ENCODE data around the gene DNAH6. TPM values are rescaled to one million over a fixed set of nuclear protein-coding genes. Genes with fewer than 3 reads are reported as not detected.

DNAH6 gene
- total RNA-seq, 2 experiments from 2014 or later, result 1.1 to 1.3 TPM

- DNase-seq (no peak), ATAC-seq (no peak)
- Mint-ChIP-seq H3K9me3 (ENCODE audit: low read depth) (peaks cover 12% of the 10 kb centered on the region), H3K4me1 (peaks cover 5% of the 10 kb centered on the region), H3K27ac (no peak overlapping the region), H3K4me3 (no peak overlapping the region), H3K27me3 (no peaks in the 10 kb centered on the region), H3K36me3 (ENCODE audit: low read depth) (peaks cover 4% of the 10 kb centered on the region)
- CTCF ChIA-PET, result no interaction called here
- POLR2A ChIA-PET, result no interaction called here
- intact Hi-C loops (cut with DNase I, micrococcal nuclease), result no loop called here
Measured at GRCh38 chr2:84701880-84702279, 185.6 kb downstream of the DNAH6 start.

GRCh38 chr2:84702941-84703340 lies 186.6 kb downstream of the DNAH6 start:
- H3K36me3 Mint-ChIP-seq (ENCODE audit: low read depth), result peaks cover 4% of the 10 kb centered on the region
- H3K4me3 Mint-ChIP-seq, result no peak overlapping the region
- H3K9me3 Mint-ChIP-seq (ENCODE audit: low read depth), result peaks cover 11% of the 10 kb centered on the region
- intact Hi-C loops (cut with DNase I, micrococcal nuclease), result no loop called here
- ChIA-PET POLR2A (no interaction called here), CTCF (no interaction called here)
- H3K27me3 Mint-ChIP-seq, result no peaks in the 10 kb centered on the region
- no peak for ATAC-seq
- H3K4me1 Mint-ChIP-seq, result peaks cover 11% of the 10 kb centered on the region
- no peak for DNase-seq
- H3K27ac Mint-ChIP-seq, result no peak overlapping the region

DNA sequence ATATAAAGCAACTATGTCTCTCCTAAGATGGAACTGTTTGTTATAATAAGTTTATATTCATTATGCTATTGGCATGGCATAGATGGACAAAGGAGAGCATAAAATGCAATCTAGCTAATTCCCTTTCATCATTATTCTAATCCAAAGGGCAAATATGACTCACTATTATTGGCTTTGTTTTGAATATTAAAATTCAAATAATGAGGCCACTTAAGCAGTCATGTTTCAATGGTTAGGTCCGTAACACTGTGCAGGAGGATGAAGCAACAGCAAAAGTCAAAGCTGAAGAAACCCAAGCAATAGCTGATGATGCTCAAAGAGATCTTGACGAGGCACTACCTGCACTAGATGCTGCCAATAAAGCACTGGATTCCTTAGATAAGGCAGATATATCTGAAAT lies 187.5 kb downstream of the DNAH6 start:
- ChIA-PET POLR2A (no interaction called here), CTCF (interaction anchor here (0.6 to 0.7 kb wide), 2 partner anchors 36 to 101 kb away, joined by 3 read pairs; no protein-coding TSS in a partner anchor)
- H3K36me3 Mint-ChIP-seq (ENCODE audit: low read depth), result peaks cover 4% of the 10 kb centered on the region
- peaks cover 17% of the 10 kb centered on the region for H3K4me1 Mint-ChIP-seq
- no peak overlapping the region for H3K27ac Mint-ChIP-seq
- intact Hi-C loops (cut with DNase I, micrococcal nuclease), result no loop called here
- no peak for DNase-seq
- ATAC-seq, result no peak
- H3K27me3 Mint-ChIP-seq, result no peaks in the 10 kb centered on the region
- no peak overlapping the region for H3K4me3 Mint-ChIP-seq
- H3K9me3 Mint-ChIP-seq (ENCODE audit: low read depth), result peaks cover 8% of the 10 kb centered on the region

- intact Hi-C loops (cut with DNase I, micrococcal nuclease), result no loop called here
- DNase-seq, result no peak
- CTCF ChIA-PET, result interaction anchor here (0.5 to 0.7 kb wide), 2 partner anchors 21 to 61 kb away, joined by 3 read pairs; no protein-coding TSS in a partner anchor
- ATAC-seq, result no peak
- H3K36me3 Mint-ChIP-seq (ENCODE audit: low read depth), result peaks cover 4% of the 10 kb centered on the region
- no peak overlapping the region for H3K27ac Mint-ChIP-seq
- POLR2A ChIA-PET, result no interaction called here
- no peak overlapping the region for H3K4me3 Mint-ChIP-seq
- no peaks in the 10 kb centered on the region for H3K27me3 Mint-ChIP-seq
- H3K9me3 Mint-ChIP-seq (ENCODE audit: low read depth), result peaks cover 8% of the 10 kb centered on the region
- H3K4me1 Mint-ChIP-seq, result peaks cover 19% of the 10 kb centered on the region
Measured at GRCh38 chr2:84704505-84705244, 188.4 kb downstream of the DNAH6 start.

GRCh38 chr2:84705858-84706257 lies 189.6 kb downstream of the DNAH6 start:
- Mint-ChIP-seq H3K27ac (peak overlapping the region; percentile 20), H3K36me3 (ENCODE audit: low read depth) (peaks cover 4% of the 10 kb centered on the region), H3K4me1 (peaks cover 19% of the 10 kb centered on the region), H3K4me3 (no peak overlapping the region), H3K9me3 (ENCODE audit: low read depth) (peaks cover 5% of the 10 kb centered on the region), H3K27me3 (no peaks in the 10 kb centered on the region)
- intact Hi-C loops (cut with DNase I, micrococcal nuclease), result no loop called here
- ChIA-PET CTCF (no interaction called here), POLR2A (no interaction called here)
- ATAC-seq, result peak; percentile 26
- no peak for DNase-seq

GRCh38 chr2:84708442-84708841 lies 192.1 kb downstream of the DNAH6 start:
- POLR2A ChIA-PET, result no interaction called here
- H3K36me3 Mint-ChIP-seq (ENCODE audit: low read depth), result no peaks in the 10 kb centered on the region
- H3K4me1 Mint-ChIP-seq, result peaks cover 19% of the 10 kb centered on the region
- ATAC-seq, result no peak
- no peaks in the 10 kb centered on the region for H3K27me3 Mint-ChIP-seq
- H3K4me3 Mint-ChIP-seq, result no peak overlapping the region
- no peak overlapping the region for H3K27ac Mint-ChIP-seq
- CTCF ChIA-PET, result interaction anchor here (0.9 to 1.4 kb wide), 2 partner anchors 24 to 233 kb away, joined by 3 read pairs; no protein-coding TSS in a partner anchor
- DNase-seq, result no peak
- H3K9me3 Mint-ChIP-seq (ENCODE audit: low read depth), result no peaks in the 10 kb centered on the region
- intact Hi-C loops (cut with DNase I, micrococcal nuclease), result no loop called here

DNA sequence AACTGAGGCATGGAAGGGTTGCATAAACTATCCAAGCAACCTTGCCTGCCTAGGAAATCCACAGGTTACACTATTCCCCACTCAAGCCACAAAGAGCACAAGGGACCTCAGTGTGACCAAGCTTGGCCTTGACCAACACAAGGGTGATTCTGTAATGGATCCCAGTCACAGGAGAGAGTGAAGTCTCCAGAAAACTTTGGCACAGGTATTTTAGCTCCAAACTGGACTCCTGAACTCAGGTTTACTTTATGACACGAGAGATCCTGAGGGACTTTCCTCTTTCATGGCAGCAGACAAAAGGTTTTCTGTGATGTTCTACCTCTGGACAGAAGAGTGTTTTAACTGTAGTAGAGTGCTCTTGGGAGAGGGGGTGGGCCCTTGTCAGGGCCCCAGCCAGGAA lies 195.4 kb downstream of the DNAH6 start:
- no peaks in the 10 kb centered on the region for H3K36me3 Mint-ChIP-seq (ENCODE audit: low read depth)
- POLR2A ChIA-PET, result no interaction called here
- H3K4me1 Mint-ChIP-seq, result peaks cover 17% of the 10 kb centered on the region
- H3K27me3 Mint-ChIP-seq, result no peaks in the 10 kb centered on the region
- H3K27ac Mint-ChIP-seq, result no peak overlapping the region
- no peaks in the 10 kb centered on the region for H3K9me3 Mint-ChIP-seq (ENCODE audit: low read depth)
- H3K4me3 Mint-ChIP-seq, result no peak overlapping the region
- CTCF ChIA-PET, result no interaction called here
- ATAC-seq (no peak), DNase-seq (no peak)
- intact Hi-C loops (cut with DNase I, micrococcal nuclease), result no loop called here

GRCh38 chr2:84713441-84713840 lies 197.1 kb downstream of the DNAH6 start:
- POLR2A ChIA-PET, result no interaction called here
- Mint-ChIP-seq H3K4me1 (peaks cover 19% of the 10 kb centered on the region), H3K27ac (peak overlapping the region; percentile 2), H3K27me3 (no peaks in the 10 kb centered on the region), H3K36me3 (ENCODE audit: low read depth) (no peaks in the 10 kb centered on the region), H3K4me3 (no peak overlapping the region), H3K9me3 (ENCODE audit: low read depth) (no peaks in the 10 kb centered on the region)
- intact Hi-C loops (cut with DNase I, micrococcal nuclease), result no loop called here
- CTCF ChIA-PET, result interaction anchor here (0.6 to 0.7 kb wide), 2 partner anchors 8 to 11 kb away, joined by 3 read pairs; no protein-coding TSS in a partner anchor
- ATAC-seq, result no peak
- no peak for DNase-seq

DNA sequence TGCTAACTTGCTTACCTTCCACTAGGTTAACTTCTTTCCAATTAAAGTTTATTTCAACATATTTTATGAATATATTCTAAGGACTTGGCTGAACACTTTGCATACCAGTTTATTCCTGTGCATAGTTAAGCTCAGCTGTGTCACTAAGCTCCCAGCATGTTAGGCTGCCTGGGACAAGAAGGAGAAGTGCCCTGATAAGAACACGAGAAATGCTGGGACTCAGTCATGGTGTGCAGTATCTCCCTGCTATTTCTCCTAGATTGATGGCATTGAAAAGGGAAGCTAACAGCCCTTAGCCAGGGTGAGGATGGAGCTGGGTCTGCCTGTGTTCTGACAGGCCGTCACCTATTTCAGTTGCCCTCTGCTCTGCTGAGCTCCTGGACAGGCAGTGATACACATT lies 200.3 kb downstream of the DNAH6 start:
- H3K4me3 Mint-ChIP-seq, result no peak overlapping the region
- H3K27ac Mint-ChIP-seq, result no peak overlapping the region
- DNase-seq (no peak), ATAC-seq (no peak)
- intact Hi-C loops (cut with DNase I, micrococcal nuclease), result no loop called here
- ChIA-PET POLR2A (interaction anchor here (0.5 kb wide), 1 partner anchor 161 kb away, joined by 3 read pairs; no protein-coding TSS in a partner anchor), CTCF (interaction anchor here (0.7 to 1.9 kb wide), 3 partner anchors 9 to 210 kb away, joined by 3 to 6 read pairs (median 5); no protein-coding TSS in a partner anchor)
- peaks cover 27% of the 10 kb centered on the region for H3K4me1 Mint-ChIP-seq
- no peaks in the 10 kb centered on the region for H3K9me3 Mint-ChIP-seq (ENCODE audit: low read depth)
- no peaks in the 10 kb centered on the region for H3K36me3 Mint-ChIP-seq (ENCODE audit: low read depth)
- H3K27me3 Mint-ChIP-seq, result no peaks in the 10 kb centered on the region

GRCh38 chr2:84717302-84717701 lies 201.0 kb downstream of the DNAH6 start:
- H3K27me3 Mint-ChIP-seq, result no peaks in the 10 kb centered on the region
- no peaks in the 10 kb centered on the region for H3K36me3 Mint-ChIP-seq (ENCODE audit: low read depth)
- no peak for DNase-seq
- H3K9me3 Mint-ChIP-seq (ENCODE audit: low read depth), result no peaks in the 10 kb centered on the region
- intact Hi-C loops (cut with DNase I, micrococcal nuclease), result no loop called here
- H3K4me1 Mint-ChIP-seq, result peaks cover 27% of the 10 kb centered on the region
- no peak for ATAC-seq
- H3K4me3 Mint-ChIP-seq, result no peak overlapping the region
- CTCF ChIA-PET, result interaction anchor here (0.7 to 1.0 kb wide), 2 partner anchors 10 to 29 kb away, joined by 3 to 6 read pairs; no protein-coding TSS in a partner anchor
- no peak overlapping the region for H3K27ac Mint-ChIP-seq
- POLR2A ChIA-PET, result no interaction called here

DNA sequence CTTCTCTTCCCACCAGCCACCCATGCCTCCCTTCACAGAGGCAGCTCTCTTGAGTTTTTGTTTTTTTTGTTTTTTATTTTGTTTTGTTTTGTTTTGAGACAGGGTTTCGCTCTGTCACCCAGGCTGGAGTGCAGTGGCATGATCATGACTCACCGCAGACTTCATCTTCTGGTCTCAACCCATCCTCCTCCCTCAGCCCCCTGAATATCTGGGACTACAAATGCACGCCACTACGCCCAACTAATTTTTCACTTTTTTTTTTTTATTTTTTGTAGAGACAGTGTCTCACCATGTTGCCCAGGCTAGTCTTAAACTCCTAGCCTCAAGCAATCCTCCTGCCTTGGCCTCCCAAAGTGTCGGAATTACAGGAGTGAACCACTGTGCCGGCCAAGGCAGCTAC lies 203.1 kb downstream of the DNAH6 start:
- ChIA-PET POLR2A (no interaction called here), CTCF (no interaction called here)
- peaks cover 40% of the 10 kb centered on the region for H3K4me1 Mint-ChIP-seq
- intact Hi-C loops (cut with DNase I, micrococcal nuclease), result no loop called here
- no peaks in the 10 kb centered on the region for H3K9me3 Mint-ChIP-seq (ENCODE audit: low read depth)
- DNase-seq, result peak; percentile 22
- H3K36me3 Mint-ChIP-seq (ENCODE audit: low read depth), result no peaks in the 10 kb centered on the region
- peak overlapping the region; percentile 36 for H3K4me3 Mint-ChIP-seq
- ATAC-seq, result peak; percentile 61
- H3K27me3 Mint-ChIP-seq, result no peaks in the 10 kb centered on the region
- peak overlapping the region; percentile 38 for H3K27ac Mint-ChIP-seq

GRCh38 chr2:84723831-84724230 lies 207.5 kb downstream of the DNAH6 start:
- DNase-seq (no peak), ATAC-seq (no peak)
- H3K4me3 Mint-ChIP-seq, result no peak overlapping the region
- H3K4me1 Mint-ChIP-seq, result peaks cover 40% of the 10 kb centered on the region
- ChIA-PET CTCF (interaction anchor here (1.0 to 1.1 kb wide), 2 partner anchors 9 to 203 kb away, joined by 3 to 4 read pairs; no protein-coding TSS in a partner anchor), POLR2A (no interaction called here)
- no peaks in the 10 kb centered on the region for H3K36me3 Mint-ChIP-seq (ENCODE audit: low read depth)
- peaks cover 4% of the 10 kb centered on the region for H3K9me3 Mint-ChIP-seq (ENCODE audit: low read depth)
- H3K27me3 Mint-ChIP-seq, result no peaks in the 10 kb centered on the region
- intact Hi-C loops (cut with DNase I, micrococcal nuclease), result no loop called here
- no peak overlapping the region for H3K27ac Mint-ChIP-seq
